Endometrial microvascular endothelial cells (primary cell): ENCODE measurements around the gene ATXN10. TPM values are rescaled to one million over a fixed set of nuclear protein-coding genes. Genes with fewer than 3 reads are reported as not detected.

Experiments
- in situ Hi-C: cut with HindIII; loops from 2 replicates; pipeline ENCODE4 v1.10.0; 2017; ENCODE audit warnings: low sequenced_read_pairs, low pct_unique_long_range_greater_than_20kb; ENCODE audit errors: inconsistent ontology term
- total RNA-seq: library from RNA; depleted of rRNA; stranded (reverse); fragments of >200 nt; gene quantifications from one replicate; pipeline ENCODE4 v1.2.3, GENCODE V29; 2015; ENCODE audit errors: inconsistent ontology term

ATXN10 gene
- total RNA-seq, 1 donor from 2014 or later: 132 TPM

- in situ Hi-C loops: no loop called here
Observed at GRCh38 chr22:45861259-45861658, 189.6 kb downstream of the ATXN10 start.

- in situ Hi-C loops: no loop called here
Observed at GRCh38 chr22:45863981-45864751, 192.5 kb downstream of the ATXN10 start.

- in situ Hi-C loops: no loop called here
Observed at GRCh38 chr22:45864959-45865476, 193.4 kb downstream of the ATXN10 start.

- in situ Hi-C loops: no loop called here
Observed at GRCh38 chr22:45865561-45866125, 194.0 kb downstream of the ATXN10 start.

GRCh38 chr22:45866126-45866645 lies 194.6 kb downstream of the ATXN10 start:
- in situ Hi-C loops: no loop called here

- in situ Hi-C loops: no loop called here
Observed at GRCh38 chr22:45866646-45867117, 195.0 kb downstream of the ATXN10 start.

GRCh38 chr22:45867118-45867905 lies 195.7 kb downstream of the ATXN10 start:
- in situ Hi-C loops: no loop called here

GRCh38 chr22:45867906-45868555 lies 196.4 kb downstream of the ATXN10 start:
- in situ Hi-C loops: no loop called here

- in situ Hi-C loops: no loop called here
Observed at GRCh38 chr22:45868571-45869339, 197.1 kb downstream of the ATXN10 start.

GRCh38 chr22:45869340-45869847 lies 197.8 kb downstream of the ATXN10 start:
- in situ Hi-C loops: no loop called here

- in situ Hi-C loops: no loop called here
Observed at GRCh38 chr22:45870011-45870410, 198.4 kb downstream of the ATXN10 start.

- in situ Hi-C loops: no loop called here
Observed at GRCh38 chr22:45871721-45872120, 200.1 kb downstream of the ATXN10 start.

GRCh38 chr22:45872659-45873263 lies 201.1 kb downstream of the ATXN10 start:
- in situ Hi-C loops: no loop called here

GRCh38 chr22:45876136-45877035 lies 204.8 kb downstream of the ATXN10 start:
- in situ Hi-C loops: no loop called here

- in situ Hi-C loops: no loop called here
Observed at GRCh38 chr22:45877036-45877380, 205.4 kb downstream of the ATXN10 start.

- in situ Hi-C loops: no loop called here
Observed at GRCh38 chr22:45877651-45878050, 206.0 kb downstream of the ATXN10 start.
